SU-DHL-6 (cell line): ENCODE data around the gene OPN3.

Experiments
- H2AFZ ChIP-seq: fragments of 200-600 bp; sonication (generic); 2 replicates; pipeline ENCODE4 v1.6.1; 2014; ENCODE audit warnings: low read depth, mild to moderate bottlenecking, moderate library complexity, mixed read lengths, antibody characterized with exemption, low read length; ENCODE audit not compliant: severe bottlenecking
- H3F3A ChIP-seq: fragments of 200-600 bp; shearing (Covaris generic); 2 replicates; pipeline ENCODE4 v1.6.0; 2016; ENCODE audit warnings: antibody characterized with exemption, mild to moderate bottlenecking; ENCODE audit not compliant: insufficient read depth
- H3K27ac ChIP-seq: fragments of 200-600 bp; sonication (generic); 2 replicates; pipeline ENCODE4 v1.5.1; 2016; ENCODE audit warnings: low read depth, mild to moderate bottlenecking, low read length, moderate library complexity, mixed read lengths
- H3K27me3 ChIP-seq: fragments of 200-600 bp; sonication (generic), shearing (Covaris generic); 2 replicates; pipeline ENCODE4 v1.6.0; 2014; ENCODE audit warnings: mild to moderate bottlenecking, low read length
- H3K36me3 ChIP-seq: fragments of 200-600 bp; sonication (generic); 2 replicates; pipeline ENCODE4 v1.6.1; 2014; ENCODE audit warnings: mild to moderate bottlenecking, low read length, mixed read lengths
- H3K4me2 ChIP-seq: fragments of 300-600, 200-600 bp; shearing (Covaris generic), sonication (generic); 2 replicates; pipeline ENCODE4 v1.6.0; 2014; ENCODE audit warnings: low read length, low read depth, mild to moderate bottlenecking; ENCODE audit not compliant: poor library complexity, severe bottlenecking
- H3K4me3 ChIP-seq: fragments of 200-600 bp; sonication (generic); 2 replicates; pipeline ENCODE4 v1.5.1; 2014; ENCODE audit warnings: antibody characterized with exemption, low read length, mild to moderate bottlenecking, mixed read lengths; ENCODE audit not compliant: insufficient read depth, poor library complexity, severe bottlenecking
- H3K79me2 ChIP-seq: fragments of 200-600 bp; sonication (generic); 2 replicates; pipeline ENCODE4 v1.6.1; 2014; ENCODE audit warnings: mild to moderate bottlenecking, low read length, moderate library complexity; ENCODE audit not compliant: insufficient read depth
- H3K9ac ChIP-seq: fragments of 200-600 bp; sonication (generic); 2 replicates; pipeline ENCODE4 v1.7.0; 2014; ENCODE audit warnings: mild to moderate bottlenecking, low read length
- H3K9me2 ChIP-seq: fragments of 200-600 bp; sonication (generic); replicated peaks from 2 replicates; pipeline ENCODE4 v1.6.1; 2014; ENCODE audit warnings: low read length; ENCODE audit not compliant: insufficient read depth
- H3K9me3 ChIP-seq: fragments of 200-600 bp; sonication (generic); 2 replicates; pipeline ENCODE4 v1.6.1; 2014; ENCODE audit warnings: low read length, mixed read lengths; ENCODE audit not compliant: insufficient read depth
- H4K20me1 ChIP-seq: fragments of 200-600 bp; sonication (generic); 2 replicates; pipeline ENCODE4 v1.6.1; 2014; ENCODE audit warnings: low read depth, mild to moderate bottlenecking, antibody characterized with exemption, low read length, moderate library complexity, mixed read lengths
- CTCF ChIP-seq: fragments of 200-600 bp; sonication (generic); IDR thresholded peaks from one replicate; pipeline ENCODE4 v1.5.1; 2017; ENCODE audit warnings: antibody characterized with exemption, mild to moderate bottlenecking, low read length, moderate library complexity; ENCODE audit not compliant: insufficient read depth, poor library complexity, severe bottlenecking
- EZH2phosphoT487 ChIP-seq: fragments of 200-600 bp; sonication (generic), shearing (Covaris generic); conservative IDR thresholded peaks from 2 replicates; pipeline ENCODE4 v1.6.1; 2018; ENCODE audit warnings: mild to moderate bottlenecking, antibody characterized with exemption, low read length, moderate library complexity, mixed read lengths

The OPN3 gene

GRCh38 chr1:241639623-241640148 lies 483 bp downstream of the OPN3 start:
- Histone ChIP-seq H3K27ac (no peak overlapping the region), H3K4me2 (peak overlapping the region; percentile 76), H3K9me2 (no peaks in the 10 kb centered on the region), H3K4me3 (peak overlapping the region; percentile 92), H3F3A (peaks cover 6% of the 10 kb centered on the region; the same call in 1 of the 2 replicates), H2AFZ (peak overlapping the region; percentile 75), H3K27me3 (no peaks in the 10 kb centered on the region), H3K36me3 (no peaks in the 10 kb centered on the region), H3K9me3 (no peaks in the 10 kb centered on the region), H3K79me2 (no peaks in the 10 kb centered on the region), H4K20me1 (no peaks in the 10 kb centered on the region), H3K9ac (peak overlapping the region; percentile 68)
- TF ChIP-seq EZH2phosphoT487: no peak

GRCh38 chr1:241638909-241639622 lies 1.1 kb downstream of the OPN3 start:
- Histone ChIP-seq H3K9me2 (no peaks in the 10 kb centered on the region), H3K36me3 (no peaks in the 10 kb centered on the region), H3K4me3 (peak overlapping the region; percentile 92), H3K9me3 (no peaks in the 10 kb centered on the region), H3K4me2 (peak overlapping the region; percentile 76), H4K20me1 (no peaks in the 10 kb centered on the region), H3F3A (peaks cover 6% of the 10 kb centered on the region; the same call in 1 of the 2 replicates), H3K9ac (peak overlapping the region; percentile 68), H3K79me2 (no peaks in the 10 kb centered on the region), H2AFZ (no peak overlapping the region), H3K27ac (no peak overlapping the region), H3K27me3 (no peaks in the 10 kb centered on the region)
- TF ChIP-seq CTCF (no peak), EZH2phosphoT487 (no peak)

GRCh38 chr1:241638099-241638682 lies 2.0 kb downstream of the OPN3 start:
- Histone ChIP-seq H3K36me3 (no peaks in the 10 kb centered on the region), H3K79me2 (no peaks in the 10 kb centered on the region), H3K9ac (no peak overlapping the region), H3K4me2 (peak overlapping the region; percentile 76), H2AFZ (no peak overlapping the region), H3K9me3 (no peaks in the 10 kb centered on the region), H3F3A (peaks cover 6% of the 10 kb centered on the region; the same call in 1 of the 2 replicates), H3K9me2 (no peaks in the 10 kb centered on the region), H3K27me3 (no peaks in the 10 kb centered on the region), H3K27ac (no peak overlapping the region), H3K4me3 (no peak overlapping the region), H4K20me1 (no peaks in the 10 kb centered on the region)
- TF ChIP-seq CTCF (no peak), EZH2phosphoT487 (no peak)

- H3K27ac ChIP-seq: no peak overlapping the region
- H3K9ac ChIP-seq: no peak overlapping the region
- H3K27me3 ChIP-seq: no peaks in the 10 kb centered on the region
- H3K4me2 ChIP-seq: no peak overlapping the region
- no peaks in the 10 kb centered on the region for H3K9me2 ChIP-seq
- TF ChIP-seq EZH2phosphoT487: no peak
- no peak for TF ChIP-seq CTCF
- H4K20me1 ChIP-seq: no peaks in the 10 kb centered on the region
- no peak overlapping the region for H3K4me3 ChIP-seq
- no peaks in the 10 kb centered on the region for H3K79me2 ChIP-seq
- no peaks in the 10 kb centered on the region for H3K9me3 ChIP-seq
- H3F3A ChIP-seq: peaks cover 6% of the 10 kb centered on the region; the same call in 1 of the 2 replicates
- no peak overlapping the region for H2AFZ ChIP-seq
- H3K36me3 ChIP-seq: no peaks in the 10 kb centered on the region
These were observed 2.6 kb downstream of the OPN3 start for GRCh38 chr1:241637604-241638003.
